OCI-LY7 (cell line): ENCODE results near the gene XPNPEP3.

Experiments
- EZH2phosphoT487 ChIP-seq: fragments of 200-600 bp; sonication (generic); IDR thresholded peaks from 2 replicates; pipeline ENCODE4 v1.6.1; 2018; ENCODE audit warnings: low read depth, borderline replicate concordance, mild to moderate bottlenecking, mixed run types, antibody characterized with exemption, low read length, moderate library complexity, mixed read lengths
- TF ChIP-seq, protein P1 (sequence below): fragments of 200-600 bp; sonication (generic); conservative IDR thresholded peaks from 2 replicates; pipeline ENCODE4 v1.5.1; 2014; ENCODE audit warnings: mild to moderate bottlenecking, antibody characterized with exemption, low read length, moderate library complexity, mixed read lengths

GRCh38 chr22:40889116-40889515 is 32.2 kb downstream of the XPNPEP3 start:
- TF ChIP-seq, protein P1, sequence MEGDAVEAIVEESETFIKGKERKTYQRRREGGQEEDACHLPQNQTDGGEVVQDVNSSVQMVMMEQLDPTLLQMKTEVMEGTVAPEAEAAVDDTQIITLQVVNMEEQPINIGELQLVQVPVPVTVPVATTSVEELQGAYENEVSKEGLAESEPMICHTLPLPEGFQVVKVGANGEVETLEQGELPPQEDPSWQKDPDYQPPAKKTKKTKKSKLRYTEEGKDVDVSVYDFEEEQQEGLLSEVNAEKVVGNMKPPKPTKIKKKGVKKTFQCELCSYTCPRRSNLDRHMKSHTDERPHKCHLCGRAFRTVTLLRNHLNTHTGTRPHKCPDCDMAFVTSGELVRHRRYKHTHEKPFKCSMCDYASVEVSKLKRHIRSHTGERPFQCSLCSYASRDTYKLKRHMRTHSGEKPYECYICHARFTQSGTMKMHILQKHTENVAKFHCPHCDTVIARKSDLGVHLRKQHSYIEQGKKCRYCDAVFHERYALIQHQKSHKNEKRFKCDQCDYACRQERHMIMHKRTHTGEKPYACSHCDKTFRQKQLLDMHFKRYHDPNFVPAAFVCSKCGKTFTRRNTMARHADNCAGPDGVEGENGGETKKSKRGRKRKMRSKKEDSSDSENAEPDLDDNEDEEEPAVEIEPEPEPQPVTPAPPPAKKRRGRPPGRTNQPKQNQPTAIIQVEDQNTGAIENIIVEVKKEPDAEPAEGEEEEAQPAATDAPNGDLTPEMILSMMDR: no peak
- TF ChIP-seq EZH2phosphoT487: no peak
